ENCODE results near the gene SPA17. TPM values are rescaled to one million over a fixed set of nuclear protein-coding genes. Genes with fewer than 3 reads are reported as not detected.
A peak's percentile ranks its signal among the peaks of the same experiment; 100 is the strongest.

Gene SPA17
- 2.9 and 12.1 TPM in 2 replicates for polyA plus RNA-seq (2011; rRNA removed)
- polyA minus RNA-seq (2011; rRNA and poly(A)+ RNA removed), result 2.6 and 4.5 TPM in 2 replicates

- peak; percentile 79 for DNase-seq (ENCODE audit: low read depth)
- POLR2A ChIA-PET, result interaction anchor here (0.5 to 0.6 kb wide), 6 partner anchors 10 to 685 kb away, joined by 3 to 7 read pairs (median 4); partner anchors contain the start of gene MSANTD2
- CTCF ChIA-PET, result interaction anchor here (0.6 to 6.5 kb wide), 11 partner anchors 17 to 883 kb away, joined by 3 to 78 read pairs (median 4); partner anchors contain the start of genes ESAM and MSANTD2
- no peak for TF ChIP-seq CTCF (IDR thresholded peaks at IDR 0.05; ENCODE audit: insufficient read depth, low read depth, low read length)
- no peaks in the 10 kb centered on the region for H3K36me3 ChIP-seq (ENCODE audit: control insufficient read depth, insufficient read depth, low read length)
- peak within 1 kb of the TSS; percentile 96 for H3K4me3 ChIP-seq (ENCODE audit: low read depth, low read length)
- no peaks in the 10 kb centered on the region; the same call in 1 of the 2 replicates for H3K27me3 ChIP-seq (ENCODE audit: control insufficient read depth, insufficient read depth, low read length)
These were observed at the start of gene SPA17, which contains the start of gene SIAE for GRCh38 chr11:124673333-124674167. SPA17 (plus strand) TSS chr11:124673904; CDS start chr11:124675265, 1,361 bp downstream. SIAE (minus strand) TSS chr11:124673739; CDS start chr11:124673708, 31 bp downstream.

- no peak for TF ChIP-seq CTCF (IDR thresholded peaks at IDR 0.05; ENCODE audit: insufficient read depth, low read depth, low read length)
- no peak for DNase-seq (ENCODE audit: low read depth)
- Histone ChIP-seq H3K4me3 (ENCODE audit: low read depth, low read length) (no peak overlapping the region), H3K36me3 (ENCODE audit: control insufficient read depth, insufficient read depth, low read length) (peaks cover 10% of the 10 kb centered on the region), H3K27me3 (ENCODE audit: control insufficient read depth, insufficient read depth, low read length) (no peaks in the 10 kb centered on the region)
- CTCF ChIA-PET, result no interaction called here
- POLR2A ChIA-PET, result no interaction called here
These were observed 48.1 kb upstream of the SPA17 start for GRCh38 chr11:124625504-124626168.

- ChIA-PET POLR2A (no interaction called here), CTCF (interaction anchor here (1.2 kb wide), 1 partner anchor 16 kb away, joined by 3 read pairs; no protein-coding TSS in a partner anchor)
- Histone ChIP-seq H3K4me3 (ENCODE audit: low read depth, low read length) (no peak overlapping the region), H3K27me3 (ENCODE audit: control insufficient read depth, insufficient read depth, low read length) (no peaks in the 10 kb centered on the region), H3K36me3 (ENCODE audit: control insufficient read depth, insufficient read depth, low read length) (peaks cover 19% of the 10 kb centered on the region)
- TF ChIP-seq CTCF (IDR thresholded peaks at IDR 0.05; ENCODE audit: insufficient read depth, low read depth, low read length), result no peak
- DNase-seq (ENCODE audit: low read depth), result no peak
These were observed 46.2 kb upstream of the SPA17 start for GRCh38 chr11:124627546-124627945.

DNA sequence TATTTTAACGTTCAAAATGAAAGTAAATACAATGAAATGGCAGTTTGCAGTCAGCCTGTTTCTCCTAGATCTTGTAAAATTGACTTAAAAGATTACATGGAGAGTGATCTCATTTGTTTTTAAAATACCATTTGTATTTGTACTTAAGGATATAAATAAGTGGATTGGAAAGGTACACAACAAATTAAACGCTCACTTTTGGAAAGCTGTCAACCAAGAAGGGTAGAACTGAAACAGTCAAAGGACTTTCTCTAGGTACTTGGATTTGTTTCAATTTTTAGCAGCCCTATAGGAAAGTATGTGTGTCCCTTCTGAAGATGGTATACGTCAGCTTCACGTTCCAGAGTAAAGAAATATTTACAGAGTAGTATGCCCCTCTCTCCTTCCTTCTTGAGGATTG, 43.7 kb upstream of the SPA17 start:
- Histone ChIP-seq H3K36me3 (ENCODE audit: control insufficient read depth, insufficient read depth, low read length) (peaks cover 22% of the 10 kb centered on the region), H3K27me3 (ENCODE audit: control insufficient read depth, insufficient read depth, low read length) (no peaks in the 10 kb centered on the region), H3K4me3 (ENCODE audit: low read depth, low read length) (no peak overlapping the region)
- no peak for DNase-seq (ENCODE audit: low read depth)
- TF ChIP-seq CTCF (IDR thresholded peaks at IDR 0.05; ENCODE audit: insufficient read depth, low read depth, low read length), result no peak
- POLR2A ChIA-PET, result no interaction called here
- CTCF ChIA-PET, result interaction anchor here (1.0 kb wide), 2 partner anchors 207 to 236 kb away, joined by 3 to 5 read pairs; no protein-coding TSS in a partner anchor

DNA sequence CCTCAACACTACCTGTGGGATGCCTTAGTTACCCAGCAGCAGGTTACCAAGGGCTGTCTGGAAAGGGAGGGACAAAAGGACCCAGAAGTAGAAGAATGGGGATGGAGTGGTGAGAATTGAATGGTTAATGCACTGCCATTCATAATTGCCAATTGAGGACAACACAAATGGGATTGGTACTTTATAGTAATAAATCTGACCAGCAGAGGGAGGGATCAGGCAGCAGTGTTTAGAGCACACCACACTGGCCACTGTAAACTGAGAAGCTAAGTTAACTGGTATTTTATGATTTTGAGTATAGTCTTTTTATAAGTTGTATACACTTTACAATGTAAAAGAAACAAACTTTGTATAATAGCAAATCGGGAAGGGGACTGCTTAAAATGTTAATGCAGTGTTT, 40.3 kb upstream of the SPA17 start:
- POLR2A ChIA-PET, result no interaction called here
- H3K36me3 ChIP-seq (ENCODE audit: control insufficient read depth, insufficient read depth, low read length), result peaks cover 16% of the 10 kb centered on the region
- TF ChIP-seq CTCF (IDR thresholded peaks at IDR 0.05; ENCODE audit: insufficient read depth, low read depth, low read length), result peak; percentile 43
- H3K27me3 ChIP-seq (ENCODE audit: control insufficient read depth, insufficient read depth, low read length), result no peaks in the 10 kb centered on the region
- DNase-seq (ENCODE audit: low read depth), result no peak
- CTCF ChIA-PET, result interaction anchor here (1.9 to 3.2 kb wide), 3 partner anchors 10 to 203 kb away, joined by 4 to 18 read pairs (median 10); partner anchors contain the start of gene TBRG1
- H3K4me3 ChIP-seq (ENCODE audit: low read depth, low read length), result no peak overlapping the region
